ENCODE data around the gene TANC1. TPM values are rescaled to one million over a fixed set of nuclear protein-coding genes. Genes with fewer than 3 reads are reported as not detected.
A peak's percentile ranks its signal among the peaks of the same experiment; 100 is the strongest.

The TANC1 gene
- total RNA-seq, 1 donor from 2014 or later = 84.1 TPM

DNA sequence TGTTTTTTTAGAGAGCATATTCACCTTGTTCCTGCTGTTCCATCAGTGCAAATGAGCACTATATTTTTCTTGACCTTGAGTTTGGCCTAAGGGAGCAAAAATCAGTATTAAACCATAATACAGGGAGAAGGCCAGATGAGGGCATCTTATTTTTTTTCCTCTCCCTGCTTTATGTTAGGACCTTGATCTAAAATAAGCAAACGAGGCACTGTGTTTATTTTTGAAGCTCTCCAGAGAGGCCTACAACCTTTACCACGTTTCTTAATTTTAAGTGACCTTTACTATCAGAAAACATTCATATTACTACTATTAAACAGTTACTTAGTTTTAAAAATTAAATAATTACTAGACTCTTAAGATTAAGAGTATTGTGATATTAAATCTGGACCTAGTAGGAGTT lies 100.8 kb downstream of the TANC1 start:
- H3K4me1 Mint-ChIP-seq (ENCODE audit: unreplicated experiment) = peaks cover 17% of the 10 kb centered on the region
- peaks cover 6% of the 10 kb centered on the region for H3K27me3 Mint-ChIP-seq (ENCODE audit: unreplicated experiment)
- DNase-seq (ENCODE audit: low spot score) = no peak
- TF ChIP-seq, protein P1, sequence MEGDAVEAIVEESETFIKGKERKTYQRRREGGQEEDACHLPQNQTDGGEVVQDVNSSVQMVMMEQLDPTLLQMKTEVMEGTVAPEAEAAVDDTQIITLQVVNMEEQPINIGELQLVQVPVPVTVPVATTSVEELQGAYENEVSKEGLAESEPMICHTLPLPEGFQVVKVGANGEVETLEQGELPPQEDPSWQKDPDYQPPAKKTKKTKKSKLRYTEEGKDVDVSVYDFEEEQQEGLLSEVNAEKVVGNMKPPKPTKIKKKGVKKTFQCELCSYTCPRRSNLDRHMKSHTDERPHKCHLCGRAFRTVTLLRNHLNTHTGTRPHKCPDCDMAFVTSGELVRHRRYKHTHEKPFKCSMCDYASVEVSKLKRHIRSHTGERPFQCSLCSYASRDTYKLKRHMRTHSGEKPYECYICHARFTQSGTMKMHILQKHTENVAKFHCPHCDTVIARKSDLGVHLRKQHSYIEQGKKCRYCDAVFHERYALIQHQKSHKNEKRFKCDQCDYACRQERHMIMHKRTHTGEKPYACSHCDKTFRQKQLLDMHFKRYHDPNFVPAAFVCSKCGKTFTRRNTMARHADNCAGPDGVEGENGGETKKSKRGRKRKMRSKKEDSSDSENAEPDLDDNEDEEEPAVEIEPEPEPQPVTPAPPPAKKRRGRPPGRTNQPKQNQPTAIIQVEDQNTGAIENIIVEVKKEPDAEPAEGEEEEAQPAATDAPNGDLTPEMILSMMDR (IDR thresholded peaks at IDR 0.05; ENCODE audit: unreplicated experiment) = no peak
- H3K36me3 Mint-ChIP-seq (ENCODE audit: low read depth, unreplicated experiment) = peaks cover 15% of the 10 kb centered on the region
- H3K4me3 Mint-ChIP-seq (ENCODE audit: unreplicated experiment) = no peak overlapping the region
- H3K9me3 Mint-ChIP-seq (ENCODE audit: unreplicated experiment) = no peaks in the 10 kb centered on the region
- H3K27ac Mint-ChIP-seq (ENCODE audit: unreplicated experiment) = no peak overlapping the region

DNA sequence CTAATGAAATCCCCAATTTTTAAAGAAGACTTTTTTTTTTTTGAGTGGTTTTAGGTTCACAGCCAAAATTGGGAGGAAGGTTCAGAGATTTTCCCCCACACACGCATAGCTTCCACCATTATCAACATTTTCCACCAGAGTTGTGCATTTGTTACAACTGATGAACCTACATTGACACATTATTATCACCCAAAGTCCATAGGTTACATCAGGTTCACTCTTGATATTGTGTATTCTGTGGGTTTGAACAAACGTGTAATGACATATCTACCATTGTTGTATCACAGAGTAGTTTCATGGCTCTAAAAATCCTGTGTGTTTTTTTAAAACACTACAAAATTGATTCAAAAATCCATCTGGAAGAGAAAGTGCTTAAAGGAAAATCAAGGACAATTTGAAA lies 101.8 kb downstream of the TANC1 start:
- no peak for DNase-seq (ENCODE audit: low spot score)
- TF ChIP-seq, protein P1 (IDR thresholded peaks at IDR 0.05; ENCODE audit: unreplicated experiment) = no peak
- Mint-ChIP-seq H3K4me3 (ENCODE audit: unreplicated experiment) (no peak overlapping the region), H3K4me1 (ENCODE audit: unreplicated experiment) (peaks cover 7% of the 10 kb centered on the region), H3K27me3 (ENCODE audit: unreplicated experiment) (peaks cover 6% of the 10 kb centered on the region), H3K27ac (ENCODE audit: unreplicated experiment) (no peak overlapping the region), H3K36me3 (ENCODE audit: low read depth, unreplicated experiment) (peaks cover 15% of the 10 kb centered on the region), H3K9me3 (ENCODE audit: unreplicated experiment) (no peaks in the 10 kb centered on the region)

DNA sequence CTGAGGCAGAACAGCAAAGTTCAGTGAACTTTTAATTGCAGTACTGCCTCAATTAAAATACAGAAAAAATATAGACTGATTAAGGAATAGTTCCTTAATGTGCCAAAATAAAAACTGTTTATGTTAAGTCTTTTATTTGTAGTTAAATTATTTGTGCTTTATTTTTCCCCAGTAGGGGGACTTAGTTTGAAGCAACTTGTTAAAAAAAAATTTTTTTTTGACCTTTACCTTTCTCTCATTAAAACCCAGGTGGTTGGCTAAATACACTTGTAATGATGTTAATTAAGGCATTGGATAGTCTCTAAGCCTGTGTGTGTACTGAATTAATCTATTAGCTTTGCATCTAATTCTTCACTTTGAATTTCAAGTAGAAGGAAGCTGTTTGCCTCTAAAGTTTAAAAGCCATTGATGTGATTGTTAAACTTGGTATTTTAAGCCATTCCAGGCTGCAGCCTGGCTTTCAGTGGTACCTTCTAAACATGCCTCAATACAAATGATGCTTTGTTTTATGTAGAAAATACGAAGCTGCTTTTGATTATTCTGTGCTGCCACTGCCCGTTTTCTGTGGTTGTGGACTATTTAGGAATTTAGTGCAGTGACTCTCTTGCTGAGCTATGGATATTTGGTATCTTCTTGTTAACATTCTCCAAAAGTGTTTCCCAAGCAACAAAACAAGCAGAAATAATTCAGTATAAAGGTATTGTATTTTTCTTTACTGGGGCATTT lies 102.9 kb downstream of the TANC1 start:
- H3K27me3 Mint-ChIP-seq (ENCODE audit: unreplicated experiment) = peaks cover 6% of the 10 kb centered on the region

DNA sequence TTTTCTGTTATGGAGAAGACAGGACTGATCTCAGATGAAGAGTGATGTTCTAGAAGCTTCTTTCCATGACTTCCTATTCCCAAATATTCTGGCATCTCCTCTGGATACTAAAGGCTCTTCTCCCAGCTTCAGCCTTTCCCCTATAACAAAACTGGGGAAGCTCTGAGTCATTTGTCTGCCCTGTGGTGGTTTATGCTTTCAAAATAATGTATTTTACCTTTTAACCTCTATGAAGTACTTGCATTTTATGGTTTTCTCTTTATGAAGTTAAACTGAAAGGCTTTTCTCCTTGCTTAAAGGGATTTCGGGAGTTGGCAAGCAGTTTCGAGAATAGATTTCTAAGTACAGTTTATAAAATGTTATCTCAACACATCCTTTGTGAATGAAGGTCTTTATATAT lies 104.4 kb downstream of the TANC1 start:
- DNase-seq (ENCODE audit: low spot score) = no peak
- Mint-ChIP-seq H3K27ac (ENCODE audit: unreplicated experiment) (no peak overlapping the region), H3K4me1 (ENCODE audit: unreplicated experiment) (peaks cover 2% of the 10 kb centered on the region), H3K4me3 (ENCODE audit: unreplicated experiment) (no peak overlapping the region), H3K27me3 (ENCODE audit: unreplicated experiment) (peaks cover 6% of the 10 kb centered on the region), H3K9me3 (ENCODE audit: unreplicated experiment) (no peaks in the 10 kb centered on the region), H3K36me3 (ENCODE audit: low read depth, unreplicated experiment) (peaks cover 5% of the 10 kb centered on the region)
- TF ChIP-seq, protein P1 (IDR thresholded peaks at IDR 0.05; ENCODE audit: unreplicated experiment) = no peak

More for the DNA sequence above, 102.9 kb downstream of the TANC1 start:
- Mint-ChIP-seq H3K27ac (ENCODE audit: unreplicated experiment) (no peak overlapping the region), H3K4me3 (ENCODE audit: unreplicated experiment) (no peak overlapping the region), H3K9me3 (ENCODE audit: unreplicated experiment) (no peaks in the 10 kb centered on the region), H3K36me3 (ENCODE audit: low read depth, unreplicated experiment) (peaks cover 9% of the 10 kb centered on the region), H3K4me1 (ENCODE audit: unreplicated experiment) (no peaks in the 10 kb centered on the region)
- TF ChIP-seq, protein P1 (IDR thresholded peaks at IDR 0.05; ENCODE audit: unreplicated experiment) = peak; percentile 44
- no peak for DNase-seq (ENCODE audit: low spot score)

DNA sequence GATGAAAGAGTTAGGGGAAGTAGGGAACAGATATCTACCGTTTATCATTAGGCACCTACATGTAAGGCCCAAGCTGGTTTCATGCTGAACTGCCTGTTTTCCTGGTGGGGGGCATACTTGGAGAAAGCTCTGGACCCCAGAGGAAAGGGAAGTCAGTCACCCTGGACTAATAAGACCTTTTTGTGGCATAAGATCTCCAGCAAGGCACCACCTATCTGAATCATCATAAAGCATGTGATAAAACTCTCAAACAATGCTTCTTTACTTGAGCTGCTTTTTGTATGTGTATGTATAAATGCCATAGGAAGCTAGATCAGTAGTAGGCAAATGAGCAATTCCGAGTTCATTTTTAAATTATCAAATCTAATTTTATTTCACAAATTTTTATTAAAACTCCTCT lies 104.8 kb downstream of the TANC1 start:
- Mint-ChIP-seq H3K4me1 (ENCODE audit: unreplicated experiment) (peaks cover 2% of the 10 kb centered on the region), H3K27me3 (ENCODE audit: unreplicated experiment) (peaks cover 6% of the 10 kb centered on the region), H3K27ac (ENCODE audit: unreplicated experiment) (no peak overlapping the region), H3K4me3 (ENCODE audit: unreplicated experiment) (no peak overlapping the region), H3K36me3 (ENCODE audit: low read depth, unreplicated experiment) (peaks cover 5% of the 10 kb centered on the region), H3K9me3 (ENCODE audit: unreplicated experiment) (no peaks in the 10 kb centered on the region)
- TF ChIP-seq, protein P1 (IDR thresholded peaks at IDR 0.05; ENCODE audit: unreplicated experiment) = no peak
- DNase-seq (ENCODE audit: low spot score) = no peak
